GM21529 (cell line): ENCODE data around the gene TMEM150C.
"Not testable (repeated sequence)": the region's sequence is repeated elsewhere in the genome, so short reads cannot be mapped to it uniquely, and the experiment has no call there.

Experiments
- ATAC-seq: cut with Tn5 transposase; IDR thresholded peaks from one replicate; pipeline ENCODE4 v1.9.1; 2021; ENCODE audit not compliant: unreplicated experiment

The TMEM150C gene

GRCh38 chr4:82569727-82570126 is 7.9 kb upstream of the TMEM150C start:
- ATAC-seq, result no peak

- no peak for ATAC-seq
These were observed 7.3 kb upstream of the TMEM150C start for GRCh38 chr4:82569076-82569475.

GRCh38 chr4:82567444-82567843 is 5.7 kb upstream of the TMEM150C start:
- ATAC-seq, result no peak

- ATAC-seq, result no peak
These were observed 721 bp upstream of the TMEM150C start for GRCh38 chr4:82562564-82562854.

GRCh38 chr4:82560853-82561785 is 669 bp downstream of the TMEM150C start:
- ATAC-seq, result no peak

- ATAC-seq, result no peak
These were observed 2.1 kb downstream of the TMEM150C start for GRCh38 chr4:82559735-82560120.

GRCh38 chr4:82559090-82559734 is 2.6 kb downstream of the TMEM150C start:
- ATAC-seq, result not testable (repeated sequence)

- ATAC-seq, result no peak
These were observed 6.5 kb downstream of the TMEM150C start for GRCh38 chr4:82555276-82555675.

GRCh38 chr4:82553020-82553419 is 8.8 kb downstream of the TMEM150C start:
- ATAC-seq, result no peak

- ATAC-seq, result no peak
These were observed 10.1 kb downstream of the TMEM150C start for GRCh38 chr4:82551734-82552133.

GRCh38 chr4:82547850-82548249 is 13.9 kb downstream of the TMEM150C start:
- not testable (repeated sequence) for ATAC-seq

- ATAC-seq, result no peak
These were observed 18.7 kb downstream of the TMEM150C start for GRCh38 chr4:82543131-82543530.

GRCh38 chr4:82542642-82543041 is 19.1 kb downstream of the TMEM150C start:
- no peak for ATAC-seq

- no peak for ATAC-seq
These were observed 32.5 kb downstream of the TMEM150C start for GRCh38 chr4:82529322-82529721.

- no peak for ATAC-seq
These were observed 32.9 kb downstream of the TMEM150C start for GRCh38 chr4:82528868-82529267.

- no peak for ATAC-seq
These were observed 33.7 kb downstream of the TMEM150C start for GRCh38 chr4:82528074-82528473.

GRCh38 chr4:82525307-82525911 is 36.4 kb downstream of the TMEM150C start:
- no peak for ATAC-seq

- no peak for ATAC-seq
These were observed 37.1 kb downstream of the TMEM150C start for GRCh38 chr4:82524570-82525152.

GRCh38 chr4:82523179-82523578 is 38.6 kb downstream of the TMEM150C start:
- no peak for ATAC-seq

GRCh38 chr4:82522472-82522871 is 39.3 kb downstream of the TMEM150C start:
- no peak for ATAC-seq

- no peak for ATAC-seq
These were observed 40.5 kb downstream of the TMEM150C start for GRCh38 chr4:82521283-82521682.

GRCh38 chr4:82519776-82520175 is 42.0 kb downstream of the TMEM150C start:
- no peak for ATAC-seq
